Upper lobe of left lung (tissue), 4 donors: Measurements from ENCODE around the gene LRP1-AS.

ENCODE experiments used
- CTCF ChIP-seq, 6 experiments: fragments of 450-650 bp in 4 of 6; fragments of 200-600 bp in 2 of 6; sonication (generic) in 2 of 6; IDR thresholded peaks; one replicate each; pipeline ENCODE4 v1.5.1; 2016 to 2019; ENCODE audit warnings: antibody characterized with exemption in 6 of 6
- EP300 ChIP-seq, 4 donors: sonication (generic); formaldehyde crosslinking; IDR thresholded peaks; one replicate each; pipeline ENCODE4 v1.5.1; 2017; ENCODE audit warnings: antibody characterized with exemption in 4 of 4, control low read depth in 2 of 4
- POLR2A ChIP-seq, 4 donors: fragments of 450-650 bp; IDR thresholded peaks; one replicate each; pipeline ENCODE4 v1.5.1; 2016 to 2017; ENCODE audit warnings: antibody characterized with exemption in 4 of 4, mild to moderate bottlenecking in 2 of 4
- POLR2AphosphoS5 ChIP-seq, 2 donors: sonication (generic); formaldehyde crosslinking; IDR thresholded peaks; one replicate each; pipeline ENCODE4 v1.5.1; 2017; ENCODE audit warnings: antibody characterized with exemption in 2 of 2

GRCh38 chr12:57190037-57190436 lies 42.6 kb upstream of the LRP1-AS start:
- no peak for TF ChIP-seq CTCF (IDR thresholded peaks at IDR 0.05)
- no peak for TF ChIP-seq POLR2A (IDR thresholded peaks at IDR 0.05)
- TF ChIP-seq EP300 (IDR thresholded peaks at IDR 0.05): no peak
- TF ChIP-seq POLR2AphosphoS5 (IDR thresholded peaks at IDR 0.05): no peak
